CD1c-positive myeloid dendritic cell (primary cell): ENCODE data around the gene MUC4.
"Not testable (repeated sequence)": the region's sequence is repeated elsewhere in the genome, so short reads cannot be mapped to it uniquely, and the experiment has no call there.

Experiments
- DNase-seq: peaks from one replicate; pipeline ENCODE4 v3.0.0-alpha.2; 2016; ENCODE audit errors: extremely low spot score

Gene MUC4

GRCh38 chr3:195738274-195739044 lies 73.3 kb downstream of the MUC4 start:
- no peak for DNase-seq

- peak; percentile 65 for DNase-seq
Observed at GRCh38 chr3:195737782-195738181, 73.9 kb downstream of the MUC4 start.

- DNase-seq, result no peak
Observed at GRCh38 chr3:195736866-195737490, 74.8 kb downstream of the MUC4 start.

GRCh38 chr3:195735036-195735695 lies 76.6 kb downstream of the MUC4 start:
- DNase-seq, result no peak

GRCh38 chr3:195732940-195733339 lies 78.8 kb downstream of the MUC4 start:
- DNase-seq, result no peak

GRCh38 chr3:195731356-195731905 lies 80.3 kb downstream of the MUC4 start:
- DNase-seq, result no peak

- DNase-seq, result no peak
Observed at GRCh38 chr3:195729476-195730251, 82.1 kb downstream of the MUC4 start.

- not testable (repeated sequence) for DNase-seq
Observed at GRCh38 chr3:195728789-195729188, 82.9 kb downstream of the MUC4 start.

- no peak for DNase-seq
Observed at GRCh38 chr3:195727606-195728195, 84.0 kb downstream of the MUC4 start.

GRCh38 chr3:195725916-195726740 lies 85.6 kb downstream of the MUC4 start:
- not testable (repeated sequence) for DNase-seq

- DNase-seq, result not testable (repeated sequence)
Observed at GRCh38 chr3:195724363-195724762, 87.4 kb downstream of the MUC4 start.

GRCh38 chr3:195722996-195723345 lies 88.8 kb downstream of the MUC4 start:
- not testable (repeated sequence) for DNase-seq

- DNase-seq, result not testable (repeated sequence)
Observed at GRCh38 chr3:195722139-195722995, 89.4 kb downstream of the MUC4 start.

GRCh38 chr3:195720831-195721506 lies 90.8 kb downstream of the MUC4 start, which contains the start of gene MUC20:
Gene MUC20 (plus strand): TSS chr3:195720978. CDS start chr3:195721008, 30 bp downstream.
- not testable (repeated sequence) for DNase-seq

- not testable (repeated sequence) for DNase-seq
Observed at GRCh38 chr3:195719514-195720254, 92.0 kb downstream of the MUC4 start.

- no peak for DNase-seq
Observed at GRCh38 chr3:195718477-195718984, 93.2 kb downstream of the MUC4 start.

GRCh38 chr3:195717852-195718476 lies 93.8 kb downstream of the MUC4 start:
- no peak for DNase-seq
